Measurements from ENCODE around the gene SLC43A2. TPM values are rescaled to one million over a fixed set of nuclear protein-coding genes. Genes with fewer than 3 reads are reported as not detected.

The SLC43A2 gene
- total RNA-seq, 4 donors from 2014 or later, result 4.8 to 11.8 (median 10.6) TPM

- H3K4me3 ChIP-seq, result no peak overlapping the region
Measured at GRCh38 chr17:1636732-1637285, 8.2 kb upstream of the SLC43A2 start.

DNA sequence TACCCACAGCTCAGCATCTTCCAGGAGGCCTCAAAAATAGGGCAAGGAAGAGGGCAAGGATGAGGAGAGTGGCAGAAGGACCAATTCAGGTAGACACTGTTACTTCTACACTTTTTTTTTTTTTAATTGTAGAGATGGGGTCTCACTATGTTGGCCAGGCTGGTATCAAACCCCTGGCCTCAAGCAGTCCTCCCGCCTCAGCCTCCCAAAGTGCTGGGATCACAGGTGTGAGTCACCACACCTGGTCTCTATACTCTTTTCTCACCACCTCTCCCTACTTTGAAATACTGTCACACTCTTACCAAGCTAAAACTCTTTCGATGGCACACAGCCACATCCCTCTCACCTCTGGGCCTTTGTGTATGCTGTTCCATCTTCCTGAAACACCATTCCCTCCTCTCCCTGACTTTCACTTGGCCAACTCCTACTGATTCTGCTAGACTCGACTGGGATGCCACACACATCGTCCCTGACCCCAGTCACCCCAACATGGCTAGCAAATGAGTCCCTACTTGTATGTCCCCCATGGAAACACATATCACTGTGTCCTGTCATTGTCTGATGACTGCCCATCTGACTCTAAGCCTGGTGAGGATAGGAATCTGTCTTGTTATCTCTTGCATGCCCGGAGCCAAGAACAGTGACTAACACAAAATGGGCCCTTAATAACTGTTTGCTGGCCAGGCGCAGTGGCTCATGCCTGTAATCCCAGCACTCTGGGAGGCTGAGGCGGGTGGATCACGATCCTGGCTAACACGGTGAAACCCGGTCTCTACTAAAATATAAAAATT is 7.2 kb upstream of the SLC43A2 start:
- TF ChIP-seq POLR2AphosphoS5 (IDR thresholded peaks at IDR 0.05), result no peak
- TF ChIP-seq POLR2A (IDR thresholded peaks at IDR 0.05), result no peak
- TF ChIP-seq EP300 (IDR thresholded peaks at IDR 0.05), result no peak
- TF ChIP-seq CTCF (IDR thresholded peaks at IDR 0.05), result no peak
- H3K4me3 ChIP-seq, result no peak overlapping the region
- DNase-seq (ENCODE audit: low spot score in 2 of 2), result no peak

More at GRCh38 chr17:1636732-1637285, 8.2 kb upstream of the SLC43A2 start:
- H3K4me1 ChIP-seq, result no peaks in the 10 kb centered on the region
- no peaks in the 10 kb centered on the region for H3K9me3 ChIP-seq
- H3K36me3 ChIP-seq, result peaks cover 6% of the 10 kb centered on the region
- no peak overlapping the region for H3K27ac ChIP-seq
- DNase-seq (ENCODE audit: low spot score in 2 of 2), result no peak
- no peak for TF ChIP-seq CTCF (IDR thresholded peaks at IDR 0.05)
- TF ChIP-seq POLR2A (IDR thresholded peaks at IDR 0.05), result no peak
- TF ChIP-seq EP300 (IDR thresholded peaks at IDR 0.05), result no peak
- TF ChIP-seq POLR2AphosphoS5 (IDR thresholded peaks at IDR 0.05), result no peak
- H3K27me3 ChIP-seq, result no peaks in the 10 kb centered on the region
- 81% methylated on average over 14 of the region's 15 CpGs for WGBS

GRCh38 chr17:1634841-1635650 is 6.4 kb upstream of the SLC43A2 start:
- no peak overlapping the region for H3K4me3 ChIP-seq
- H3K27ac ChIP-seq, result no peak overlapping the region
- H3K36me3 ChIP-seq, result peaks cover 6% of the 10 kb centered on the region
- H3K4me1 ChIP-seq, result peaks cover under 1% of the 10 kb centered on the region
- H3K9me3 ChIP-seq, result no peaks in the 10 kb centered on the region
- no peak for TF ChIP-seq POLR2A (IDR thresholded peaks at IDR 0.05)
- TF ChIP-seq EP300 (IDR thresholded peaks at IDR 0.05), result no peak
- TF ChIP-seq CTCF (IDR thresholded peaks at IDR 0.05), result no peak
- TF ChIP-seq POLR2AphosphoS5 (IDR thresholded peaks at IDR 0.05), result no peak
- DNase-seq (ENCODE audit: low spot score in 2 of 2), result no peak
- no peaks in the 10 kb centered on the region for H3K27me3 ChIP-seq
- 94% methylated on average over 14 of the region's 45 CpGs for WGBS

More for the DNA sequence above, 7.2 kb upstream of the SLC43A2 start:
- no peaks in the 10 kb centered on the region for H3K27me3 ChIP-seq
- no peak overlapping the region for H3K27ac ChIP-seq
- peaks cover 6% of the 10 kb centered on the region for H3K36me3 ChIP-seq
- 86% methylated on average over 10 of the region's 10 CpGs for WGBS
- no peaks in the 10 kb centered on the region for H3K9me3 ChIP-seq
- H3K4me1 ChIP-seq, result no peaks in the 10 kb centered on the region

DNA sequence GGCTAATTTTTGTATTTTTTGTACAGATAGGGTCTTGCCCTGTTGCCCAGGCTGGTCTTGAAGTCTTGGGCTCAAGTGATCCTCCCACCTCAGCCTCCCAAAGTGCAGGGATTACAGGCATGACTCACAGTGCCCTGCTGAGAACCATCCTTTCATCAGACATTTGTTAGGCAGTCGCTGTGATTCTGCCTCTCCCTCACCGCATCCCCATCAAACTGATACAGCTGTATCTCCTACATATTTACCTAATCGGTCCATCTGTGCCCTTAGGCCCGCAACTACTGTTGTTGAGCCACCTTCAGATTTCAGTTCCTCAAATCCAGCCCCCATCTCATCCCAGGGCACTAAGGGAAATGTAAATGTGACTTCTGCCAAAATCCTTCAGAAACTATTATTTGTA is 2.0 kb upstream of the SLC43A2 start:
- Histone ChIP-seq H3K27ac (no peak overlapping the region), H3K36me3 (peaks cover 6% of the 10 kb centered on the region), H3K4me3 (no peak overlapping the region), H3K9me3 (no peaks in the 10 kb centered on the region), H3K27me3 (no peaks in the 10 kb centered on the region), H3K4me1 (peaks cover 45% of the 10 kb centered on the region)
- WGBS, result 79% methylated on average over 4 of the region's 4 CpGs
- DNase-seq (ENCODE audit: low spot score in 2 of 2), result no peak
- TF ChIP-seq POLR2AphosphoS5 (IDR thresholded peaks at IDR 0.05) (no peak), POLR2A (IDR thresholded peaks at IDR 0.05) (no peak), EP300 (IDR thresholded peaks at IDR 0.05) (no peak), CTCF (IDR thresholded peaks at IDR 0.05) (no peak)

All from suprapubic skin (tissue), 4 donors.